HepG2 (cell line): ENCODE results near the gene LCK. TPM values are rescaled to one million over a fixed set of nuclear protein-coding genes. Genes with fewer than 3 reads are reported as not detected.

Experiments used
- ARID4A ChIP-seq: sonication (generic); formaldehyde crosslinking; IDR thresholded peaks from 2 replicates; pipeline ENCODE4 v1.5.0; 2020; ENCODE audit warnings: mild to moderate bottlenecking, missing genetic modification reagents, borderline replicate concordance
- CBFB ChIP-seq: sonication (generic); formaldehyde crosslinking; IDR thresholded peaks from 2 replicates; pipeline ENCODE4 v1.4.0; 2020; ENCODE audit warnings: missing genetic modification reagents
- DBP ChIP-seq: sonication (generic); formaldehyde crosslinking; IDR thresholded peaks from 2 replicates; pipeline ENCODE4 v1.4.0; 2020; ENCODE audit warnings: missing genetic modification reagents; ENCODE audit errors: not compliant biosample characterization
- E2F1 ChIP-seq: sonication (generic); formaldehyde crosslinking; IDR thresholded peaks from 2 replicates; pipeline ENCODE4 v1.5.0; 2020; ENCODE audit warnings: missing genetic modification reagents
- FOXM1 ChIP-seq: sonication (generic); formaldehyde crosslinking; IDR thresholded peaks from 2 replicates; pipeline ENCODE4 v1.5.0; 2020; ENCODE audit warnings: missing genetic modification reagents
- MLLT10 ChIP-seq: sonication (generic); formaldehyde crosslinking; IDR thresholded peaks from 2 replicates; pipeline ENCODE4 v1.4.0; 2020; ENCODE audit warnings: missing genetic modification reagents
- MYNN ChIP-seq: sonication (generic); formaldehyde crosslinking; IDR thresholded peaks from 2 replicates; pipeline ENCODE4 v1.4.0; 2020; ENCODE audit warnings: mild to moderate bottlenecking, low read depth, missing genetic modification reagents
- NCOR1 ChIP-seq: fragments of 200-600 bp; sonication (generic); IDR thresholded peaks from 2 replicates; pipeline ENCODE4 v1.7.0; 2017; ENCODE audit warnings: antibody characterized with exemption, low read length, borderline replicate concordance
- NR2F1 ChIP-seq, 2 experiments: fragments of 450-650 bp in 1 of 2; formaldehyde crosslinking in 1 of 2; IDR thresholded peaks; 2 replicates each; pipeline versions ENCODE4 v1.5.0 to v1.6.1; 2016 to 2020; ENCODE audit warnings: mild to moderate bottlenecking in 1 of 2, missing compliant biosample characterization in 1 of 2, missing genetic modification reagents in 1 of 2, moderate library complexity in 1 of 2
- NR2F6 ChIP-seq, 2 experiments: IDR thresholded peaks; 2 replicates each; pipeline ENCODE4 v1.6.1; 2016; ENCODE audit warnings: antibody characterized with exemption in 1 of 2, mild to moderate bottlenecking in 1 of 2
- PCBP1 ChIP-seq: fragments of 200-400 bp; formaldehyde crosslinking; IDR thresholded peaks from 2 replicates; pipeline ENCODE4 v1.6.1; 2017; ENCODE audit warnings: mild to moderate bottlenecking, low read depth, low read length, borderline replicate concordance
- REL ChIP-seq: sonication (generic); formaldehyde crosslinking; conservative IDR thresholded peaks from 2 replicates; pipeline ENCODE4 v1.8.0; 2022; ENCODE audit warnings: mild to moderate bottlenecking, missing genetic modification reagents, moderate library complexity
- SAP130 ChIP-seq: IDR thresholded peaks from 2 replicates; pipeline ENCODE4 v1.6.1; 2016; ENCODE audit warnings: low read depth
- STAT5B ChIP-seq: sonication (generic); formaldehyde crosslinking; IDR thresholded peaks from 2 replicates; pipeline ENCODE4 v1.4.0; 2020; ENCODE audit warnings: missing genetic modification reagents
- THAP11 ChIP-seq: IDR thresholded peaks from 2 replicates; pipeline ENCODE4 v1.6.1; 2016; ENCODE audit warnings: missing biosample characterization, missing genetic modification reagents
- XBP1 ChIP-seq: sonication (generic); formaldehyde crosslinking; IDR thresholded peaks from 2 replicates; pipeline ENCODE4 v1.5.0; 2020; ENCODE audit warnings: missing genetic modification reagents
- ZFP1 ChIP-seq: IDR thresholded peaks from 2 replicates; pipeline ENCODE4 v1.6.1; 2016
- ZMYM3 ChIP-seq: sonication (generic); formaldehyde crosslinking; IDR thresholded peaks from 2 replicates; pipeline ENCODE4 v1.5.1; 2020; ENCODE audit warnings: mild to moderate bottlenecking, missing genetic modification reagents
- ZNF224 ChIP-seq: sonication (generic); formaldehyde crosslinking; IDR thresholded peaks from 2 replicates; pipeline ENCODE4 v1.5.0; 2020; ENCODE audit warnings: mild to moderate bottlenecking, missing genetic modification reagents
- ZNF670 ChIP-seq: sonication (generic); formaldehyde crosslinking; IDR thresholded peaks from 2 replicates; pipeline ENCODE4 v1.8.0; 2022; ENCODE audit warnings: mild to moderate bottlenecking, missing genetic modification reagents, borderline replicate concordance
- polyA plus RNA-seq, 8 experiments: library from polyadenylated mRNA; depleted of rRNA in 3 of 8; stranded (reverse) in 7 of 8; unstranded in 1 of 8; fragments of >200 nt; fragmentation: Illumina TruSeq in 4 of 8; extraction: Trizol in 4 of 8; gene quantifications; 2 replicates each; pipeline versions ENCODE4 v1.2.1 to v1.2.3, GENCODE V29; 2011 to 2016; ENCODE audit warnings: low read depth in 4 of 8, missing spikeins in 1 of 8, mixed read lengths in 1 of 8; ENCODE audit not compliant: insufficient read depth in 1 of 8
- total RNA-seq, 5 experiments: library from RNA; depleted of rRNA; stranded (reverse); fragments of >200 nt; fragmentation: Illumina TruSeq; extraction: Trizol; gene quantifications; 2 replicates each; pipeline ENCODE4 v1.2.3, GENCODE V29; 2016; ENCODE audit warnings: low read depth in 1 of 5
- TF ChIP-seq, protein P1 (sequence below): sonication (generic); formaldehyde crosslinking; IDR thresholded peaks from 2 replicates; pipeline ENCODE4 v1.4.0; 2020; ENCODE audit warnings: mild to moderate bottlenecking, missing genetic modification reagents
- TF ChIP-seq, protein P2 (sequence below): IDR thresholded peaks from 2 replicates; pipeline ENCODE4 v1.6.1; 2016; ENCODE audit warnings: missing genetic modification reagents, missing compliant biosample characterization

The LCK gene
- total and polyA plus RNA-seq, 2 of the 13 experiments (the other 11 are each of a cell fraction or from before 2014, with no cell fraction given): 0.93 to 1.8 TPM

- TF ChIP-seq ARID4A (CRISPR knock-in tag) (peak; percentile 47; the same call in 1 of the 2 replicates), STAT5B (CRISPR knock-in tag) (0 out of 2 replicates have a peak, but pooled peaks have one; percentile 62), MLLT10 (no peak), MYNN (CRISPR knock-in tag) (no peak), NCOR1 (peak; percentile 65), THAP11 (CRISPR knock-in tag) (peak; percentile 77), REL (CRISPR knock-in tag) (no peak), PCBP1 (no peak), ZMYM3 (peak; percentile 92), FOXM1 (no peak), NR2F1 (CRISPR knock-in tag; IDR thresholded peaks at IDR 0.05) (no peak), CBFB (CRISPR knock-in tag) (no peak), ZNF670 (peak; percentile 38; the same call in 1 of the 2 replicates), DBP (CRISPR knock-in tag) (no peak), NR2F6 (IDR thresholded peaks at IDR 0.05) (peak; percentile 48), NR2F6 (CRISPR knock-in tag; IDR thresholded peaks at IDR 0.05) (peak; percentile 63), SAP130 (CRISPR knock-in tag) (peak; percentile 80), ZFP1 (CRISPR knock-in tag) (no peak), E2F1 (no peak), XBP1 (CRISPR knock-in tag) (no peak), ZNF224 (CRISPR knock-in tag) (0 out of 2 replicates have a peak, but pooled peaks have one; percentile 57)
- TF ChIP-seq, protein P1, sequence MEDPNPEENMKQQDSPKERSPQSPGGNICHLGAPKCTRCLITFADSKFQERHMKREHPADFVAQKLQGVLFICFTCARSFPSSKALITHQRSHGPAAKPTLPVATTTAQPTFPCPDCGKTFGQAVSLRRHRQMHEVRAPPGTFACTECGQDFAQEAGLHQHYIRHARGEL (CRISPR knock-in tag): no peak
- TF ChIP-seq, protein P2, sequence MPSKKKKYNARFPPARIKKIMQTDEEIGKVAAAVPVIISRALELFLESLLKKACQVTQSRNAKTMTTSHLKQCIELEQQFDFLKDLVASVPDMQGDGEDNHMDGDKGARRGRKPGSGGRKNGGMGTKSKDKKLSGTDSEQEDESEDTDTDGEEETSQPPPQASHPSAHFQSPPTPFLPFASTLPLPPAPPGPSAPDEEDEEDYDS (CRISPR knock-in tag): 0 out of 2 replicates have a peak, but pooled peaks have one; percentile 16
Measured at GRCh38 chr1:32321712-32322291, 70.7 kb downstream of the LCK start (continued).
